A549 (cell line): ENCODE results near the gene ZNF526. TPM values are rescaled to one million over a fixed set of nuclear protein-coding genes. Genes with fewer than 3 reads are reported as not detected.
A peak's percentile ranks its signal among the peaks of the same experiment; 100 is the strongest.

ENCODE experiments used
- ATAC-seq, 2 experiments: fragments of 200-7000 bp in 1 of 2; fragments of >200 bp in 1 of 2; cut with Nextera tagmentation in 1 of 2; cut with Tn5 transposase in 1 of 2; 3 replicates each; pipeline versions ENCODE4 v1.8.0 to v1.9.1; 2018 to 2020; ENCODE audit warnings: mild to moderate bottlenecking in 1 of 2, moderate library complexity in 1 of 2
- CTCF ChIA-PET: fragments of 300-600 bp; sonication (Branson Sonifier 250); formaldehyde crosslinking; extraction: SDS; loops from one replicate; lab custom pipeline; 2021; ENCODE audit warnings: antibody characterized with exemption, inconsistent platforms; lab: Yijun Ruan, JAX
- POLR2A ChIA-PET: fragments of 350-600 bp; formaldehyde crosslinking; extraction: SDS; loops from one replicate; lab custom pipeline; 2021; ENCODE audit warnings: antibody characterized with exemption, inconsistent platforms; lab: Yijun Ruan, JAX
- DNase-seq, 2 experiments: peaks; one replicate each; pipeline versions ENCODE4 v3.0.0 to v3.0.0-alpha.2; 2011 to 2016; ENCODE audit warnings: low read depth in 1 of 2, low spot score in 1 of 2
- FAIRE-seq: peaks from 2 replicates; lab custom pipeline; 2011; peaks lifted over from hg19 to GRCh38; lab: Jason Lieb, UNC
- H3K27ac ChIP-seq, 2 experiments: fragments of >200 bp; sonication (Bioruptor Twin); formaldehyde crosslinking; 3 replicates each; pipeline ENCODE4 v1.5.1; 2016 to 2017
- H3K4me1 ChIP-seq: fragments of >200 bp; sonication (Bioruptor Twin); formaldehyde crosslinking; 3 replicates; pipeline ENCODE4 v1.6.1; 2016
- H3K4me2 ChIP-seq: fragments of >200 bp; sonication (Bioruptor Twin); formaldehyde crosslinking; 3 replicates; pipeline ENCODE4 v1.6.1; 2016
- H3K4me3 ChIP-seq: fragments of >200 bp; sonication (Bioruptor Twin); formaldehyde crosslinking; 3 replicates; pipeline ENCODE4 v1.5.1; 2016
- H3K9me3 ChIP-seq: fragments of >200 bp; sonication (Bioruptor Twin); formaldehyde crosslinking; 3 replicates; pipeline ENCODE4 v1.6.1; 2016
- CBX8 ChIP-seq: fragments of 200-600 bp; sonication (generic); IDR thresholded peaks from 2 replicates; pipeline ENCODE4 v1.6.1; 2016
- CHD2 ChIP-seq: fragments of 150-350 bp; IDR thresholded peaks from 2 replicates; pipeline ENCODE4 v1.6.1; 2014; ENCODE audit warnings: low read length; ENCODE audit not compliant: partially characterized antibody
- EHF ChIP-seq: fragments of 250-450 bp; sonication (Bioruptor Pico); IDR thresholded peaks from 2 replicates; pipeline ENCODE4 v1.5.0; 2020; ENCODE audit warnings: mild to moderate bottlenecking
- EHMT2 ChIP-seq: fragments of 200-600 bp; sonication (generic); IDR thresholded peaks from 2 replicates; pipeline ENCODE4 v1.6.1; 2016; ENCODE audit warnings: antibody characterized with exemption, low read depth, mild to moderate bottlenecking, moderate library complexity
- FOSB ChIP-seq: fragments of 250-450 bp; sonication (Bioruptor Pico); IDR thresholded peaks from 2 replicates; pipeline ENCODE4 v1.5.0; 2020; ENCODE audit warnings: mild to moderate bottlenecking, moderate library complexity
- FOSL2 ChIP-seq, 2 experiments: fragments of 450-650 bp in 1 of 2; fragments of >200 bp in 1 of 2; sonication (Bioruptor Twin) in 1 of 2; formaldehyde crosslinking; IDR thresholded peaks; 2 replicates each; pipeline versions ENCODE4 v1.5.0 to v1.6.1; 2016 to 2020; ENCODE audit warnings: mild to moderate bottlenecking in 1 of 2, moderate library complexity in 1 of 2
- FOXS1 ChIP-seq: fragments of 250-450 bp; sonication (Bioruptor Pico); IDR thresholded peaks from 2 replicates; pipeline ENCODE4 v1.5.0; 2020; ENCODE audit warnings: mild to moderate bottlenecking, moderate library complexity
- GATA3 ChIP-seq: IDR thresholded peaks from 2 replicates; pipeline ENCODE4 v1.6.1; 2012; ENCODE audit warnings: borderline replicate concordance
- HDAC2 ChIP-seq: fragments of 200-600 bp; sonication (generic); IDR thresholded peaks from 2 replicates; pipeline ENCODE4 v1.6.1; 2016
- HOXB5 ChIP-seq: fragments of 250-450 bp; sonication (Bioruptor Pico); IDR thresholded peaks from 2 replicates; pipeline ENCODE4 v1.5.0; 2020; ENCODE audit warnings: mild to moderate bottlenecking, moderate library complexity
- KDM1A ChIP-seq: fragments of 200-600 bp; sonication (generic); IDR thresholded peaks from 2 replicates; pipeline ENCODE4 v1.6.1; 2016; ENCODE audit warnings: low read depth, mild to moderate bottlenecking
- KDM5A ChIP-seq: fragments of 200-600 bp; sonication (generic); IDR thresholded peaks from 2 replicates; pipeline ENCODE4 v1.6.1; 2016; ENCODE audit warnings: antibody characterized with exemption, mild to moderate bottlenecking
- MAZ ChIP-seq: fragments of 150-350 bp; IDR thresholded peaks from 2 replicates; pipeline ENCODE4 v1.6.1; 2014; ENCODE audit warnings: antibody characterized with exemption, low read depth, low read length, borderline replicate concordance
- NFE2L2 ChIP-seq: fragments of 150-350 bp; conservative IDR thresholded peaks from 2 replicates; pipeline ENCODE4 v1.6.1; 2014; ENCODE audit warnings: low read length
- POLR2A ChIP-seq: IDR thresholded peaks from 2 replicates; pipeline ENCODE4 v1.6.1; 2012; ENCODE audit warnings: mild to moderate bottlenecking, low read length
- RAD21 ChIP-seq, 2 experiments: fragments of >200 bp in 1 of 2; sonication (Bioruptor Twin) in 1 of 2; formaldehyde crosslinking in 1 of 2; IDR thresholded peaks in 1 of 2; conservative IDR thresholded peaks in 1 of 2; 2 replicates in 1 of 2; 3 replicates in 1 of 2; pipeline ENCODE4 v1.6.1; 2012 to 2018; ENCODE audit warnings: inconsistent platforms in 1 of 2
- RARB ChIP-seq: fragments of 250-450 bp; sonication (Bioruptor Pico); IDR thresholded peaks from 2 replicates; pipeline ENCODE4 v1.8.0; 2021; ENCODE audit warnings: mild to moderate bottlenecking, moderate library complexity
- RCOR1 ChIP-seq: fragments of 150-350 bp; IDR thresholded peaks from 2 replicates; pipeline ENCODE4 v1.6.1; 2014; ENCODE audit warnings: antibody characterized with exemption, low read length, low read depth
- RFX5 ChIP-seq: fragments of 450-650 bp; IDR thresholded peaks from 2 replicates; pipeline ENCODE4 v1.7.1; 2014; ENCODE audit warnings: antibody characterized with exemption, mild to moderate bottlenecking, moderate library complexity
- SREBF2 ChIP-seq: fragments of 450-650 bp; IDR thresholded peaks from 2 replicates; pipeline ENCODE4 v1.6.1; 2014; ENCODE audit warnings: mild to moderate bottlenecking, moderate library complexity
- ZC3H11A ChIP-seq: fragments of 450-650 bp; IDR thresholded peaks from 2 replicates; pipeline ENCODE4 v1.6.1; 2014; ENCODE audit warnings: antibody characterized with exemption, mild to moderate bottlenecking
- ZFP36 ChIP-seq: fragments of 450-650 bp; IDR thresholded peaks from 2 replicates; pipeline ENCODE4 v1.6.1; 2014; ENCODE audit warnings: borderline replicate concordance; ENCODE audit not compliant: partially characterized antibody
- ZNF302 ChIP-seq: fragments of 250-450 bp; sonication (Bioruptor Pico); IDR thresholded peaks from 2 replicates; pipeline ENCODE4 v1.9.0; 2021; ENCODE audit warnings: inconsistent platforms, mild to moderate bottlenecking, moderate library complexity
- WGBS: methylation state at CpG from one replicate; pipeline ENCODE4 v1.1.6; 2017; ENCODE audit errors: missing lambda C conversion rate; 5-methylcytosine and 5-hydroxymethylcytosine counted together
- polyA plus RNA-seq, 4 experiments: library from polyadenylated mRNA; depleted of rRNA in 3 of 4; stranded (reverse); fragments of >200 nt; fragmentation: RNase III in 1 of 4; extraction: RNeasy Plus Mini Kit Qiagen cat#74134 plus additional on column Dnase treatment in 1 of 4; gene quantifications; 2 replicates in 3 of 4; 3 replicates in 1 of 4; pipeline ENCODE4 v1.2.3, GENCODE V29; 2011 to 2017
- TF ChIP-seq, protein P1 (sequence below): fragments of 250-450 bp; sonication (Bioruptor Pico); IDR thresholded peaks from 2 replicates; pipeline ENCODE4 v1.5.0; 2021; ENCODE audit warnings: mild to moderate bottlenecking, moderate library complexity, borderline replicate concordance

The ZNF526 gene
- polyA plus RNA-seq, 2 of the 4 experiments (the other 2 are of a cell fraction), result 7.1 to 12.9 TPM

DNA sequence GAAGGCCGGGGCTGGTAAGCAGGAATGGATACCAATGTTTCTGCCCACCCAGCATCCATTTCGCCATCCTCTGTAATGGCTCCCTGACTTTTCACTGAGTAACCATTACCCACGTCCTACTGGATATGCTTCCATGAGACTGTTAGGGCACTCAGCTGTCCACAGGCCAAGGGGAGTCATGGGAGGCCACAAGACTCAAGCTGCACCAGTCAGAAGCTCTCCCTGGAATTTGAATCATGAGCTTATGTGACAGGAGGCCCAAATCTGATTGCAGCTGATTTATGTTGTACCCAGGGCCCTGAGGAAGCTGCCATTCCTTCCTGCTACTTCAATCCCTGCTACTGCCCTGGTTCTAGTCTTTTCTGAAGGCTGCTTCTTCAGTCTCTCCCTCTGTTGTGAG, 31.0 kb upstream of the ZNF526 start:
- WGBS, result 52% methylated on average over 3 of the region's 3 CpGs
- no peak for DNase-seq
- H3K4me1 ChIP-seq, result peaks cover 14% of the 10 kb centered on the region
- TF ChIP-seq HDAC2, result no peak
- no peak for TF ChIP-seq RAD21 (conservative IDR thresholded peaks at IDR 0.05 in 1 of 2, IDR thresholded peaks at IDR 0.05 in 1 of 2)
- TF ChIP-seq ZFP36, result no peak
- TF ChIP-seq, all 56 proteins: peak for 0
- H3K4me3 ChIP-seq, result no peak overlapping the region
- CTCF ChIA-PET, result interaction anchor here (0.7 to 14.9 kb wide), 11 partner anchors 8 to 231 kb away, joined by 3 to 323 read pairs (median 3); partner anchors contain the start of gene POU2F2
- ATAC-seq (no peak), FAIRE-seq (no peak)
- no peak overlapping the region for H3K4me2 ChIP-seq
- H3K27ac ChIP-seq, result no peak overlapping the region
- peaks cover 7% of the 10 kb centered on the region for H3K9me3 ChIP-seq
- POLR2A ChIA-PET, result interaction anchor here (0.6 kb wide), 2 partner anchors 76 to 80 kb away, joined by 3 to 7 read pairs; no protein-coding TSS in a partner anchor

DNA sequence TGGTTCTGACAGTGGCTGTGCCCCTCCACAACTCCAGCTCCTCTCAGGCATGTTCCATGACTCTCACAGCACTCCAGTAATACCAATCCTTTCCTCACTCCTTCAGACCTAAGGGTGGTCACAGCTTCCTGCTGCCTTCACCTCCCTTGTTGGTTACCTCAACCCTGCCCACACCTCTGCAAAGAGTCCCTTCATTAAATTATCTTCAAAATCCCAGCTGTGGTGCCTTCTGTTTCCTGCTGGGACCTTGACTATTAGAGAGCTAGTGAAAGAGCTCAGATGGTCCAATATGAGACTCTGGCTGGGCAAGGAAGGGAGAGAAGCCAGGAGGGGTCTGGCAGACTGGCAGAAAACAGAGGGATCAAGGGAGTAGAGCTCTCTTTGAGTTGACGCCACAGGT, 28.8 kb upstream of the ZNF526 start:
- 97% methylated on average over 1 of the region's 1 CpG for WGBS
- ChIA-PET POLR2A (no interaction called here), CTCF (interaction anchor here (0.6 to 14.9 kb wide), 5 partner anchors 15 to 228 kb away, joined by 3 to 323 read pairs (median 3); partner anchors contain the start of gene POU2F2)
- H3K4me3 ChIP-seq, result no peak overlapping the region
- DNase-seq, result no peak
- peak; percentile 26 to 40; a peak in 5 of 6 replicates for ATAC-seq
- H3K9me3 ChIP-seq, result peaks cover 7% of the 10 kb centered on the region
- TF ChIP-seq KDM5A (no peak), HOXB5 (no peak), HDAC2 (no peak), RCOR1 (no peak), ZNF302 (no peak), FOSB (CRISPR knock-in tag) (no peak), ZC3H11A (no peak), NFE2L2 (no peak), POLR2A (no peak), RFX5 (no peak), CHD2 (no peak), RARB (CRISPR knock-in tag) (no peak), GATA3 (no peak), KDM1A (no peak)
- TF ChIP-seq, protein P1, sequence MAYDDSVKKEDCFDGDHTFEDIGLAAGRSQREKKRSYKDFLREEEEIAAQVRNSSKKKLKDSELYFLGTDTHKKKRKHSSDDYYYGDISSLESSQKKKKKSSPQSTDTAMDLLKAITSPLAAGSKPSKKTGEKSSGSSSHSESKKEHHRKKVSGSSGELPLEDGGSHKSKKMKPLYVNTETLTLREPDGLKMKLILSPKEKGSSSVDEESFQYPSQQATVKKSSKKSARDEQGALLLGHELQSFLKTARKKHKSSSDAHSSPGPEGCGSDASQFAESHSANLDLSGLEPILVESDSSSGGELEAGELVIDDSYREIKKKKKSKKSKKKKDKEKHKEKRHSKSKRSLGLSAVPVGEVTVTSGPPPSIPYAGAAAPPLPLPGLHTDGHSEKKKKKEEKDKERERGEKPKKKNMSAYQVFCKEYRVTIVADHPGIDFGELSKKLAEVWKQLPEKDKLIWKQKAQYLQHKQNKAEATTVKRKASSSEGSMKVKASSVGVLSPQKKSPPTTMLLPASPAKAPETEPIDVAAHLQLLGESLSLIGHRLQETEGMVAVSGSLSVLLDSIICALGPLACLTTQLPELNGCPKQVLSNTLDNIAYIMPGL (CRISPR knock-in tag), result no peak
- H3K27ac ChIP-seq, result peak overlapping the region in 1 of 2 experiments; percentile 37; a peak in 2 of 6 replicates
- FAIRE-seq, result peak; percentile 18
- peak overlapping the region; percentile 53 for H3K4me2 ChIP-seq
- peaks cover 14% of the 10 kb centered on the region for H3K4me1 ChIP-seq

DNA sequence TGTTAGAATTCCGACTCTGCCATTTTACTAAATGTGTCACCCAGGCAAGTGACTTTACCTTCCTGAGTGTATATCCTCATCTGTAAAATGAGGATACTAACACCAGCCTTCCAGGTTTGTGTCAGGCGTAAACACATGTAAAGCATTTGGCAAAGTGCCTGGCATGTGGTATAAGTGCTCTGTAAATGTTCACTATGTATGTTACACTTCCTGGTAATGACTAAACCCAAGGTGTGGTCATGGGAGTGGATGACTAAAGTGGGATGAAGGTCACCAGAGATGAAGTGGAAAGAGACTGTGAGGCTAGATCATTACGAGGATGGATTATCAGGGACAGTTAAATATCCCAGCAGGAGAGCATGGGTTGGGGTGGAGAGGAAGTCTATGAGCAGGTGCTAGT, 28.3 kb upstream of the ZNF526 start:
- ATAC-seq, result peak; percentile 60 to 74
- no peak overlapping the region for H3K4me3 ChIP-seq
- H3K27ac ChIP-seq, result peak overlapping the region in 1 of 2 experiments; percentile 37; a peak in 1 of 6 replicates
- FAIRE-seq, result peak; percentile 99
- peak; percentile 87 to 94 for DNase-seq
- WGBS, result 17% methylated on average over 3 of the region's 3 CpGs
- no peak for TF ChIP-seq FOSL2 (IDR thresholded peaks at IDR 0.05)
- TF ChIP-seq FOSL2 (CRISPR knock-in tag; IDR thresholded peaks at IDR 0.05), result peak; percentile 84
- TF ChIP-seq CBX8, result no peak
- TF ChIP-seq EHMT2, result no peak
- TF ChIP-seq MAZ, result no peak
- no peak for TF ChIP-seq KDM1A
- no peak for TF ChIP-seq RAD21 (conservative IDR thresholded peaks at IDR 0.05 in 1 of 2, IDR thresholded peaks at IDR 0.05 in 1 of 2)
- no peak for TF ChIP-seq FOXS1 (CRISPR knock-in tag)
- no peak for TF ChIP-seq SREBF2
- TF ChIP-seq EHF, result no peak
- peaks cover 7% of the 10 kb centered on the region for H3K9me3 ChIP-seq
- peak overlapping the region; percentile 53 for H3K4me2 ChIP-seq
- H3K4me1 ChIP-seq, result peaks cover 14% of the 10 kb centered on the region
- CTCF ChIA-PET, result interaction anchor here (1.0 to 14.9 kb wide), 5 partner anchors 11 to 82 kb away, joined by 3 to 323 read pairs (median 3); partner anchors contain the start of gene POU2F2
- POLR2A ChIA-PET, result no interaction called here
